HepG2 (cell line): ENCODE results near the gene ADGRG6. TPM values are rescaled to one million over a fixed set of nuclear protein-coding genes. Genes with fewer than 3 reads are reported as not detected.

Experiments used
- BHLHE40 ChIP-seq: IDR thresholded peaks from 2 replicates; pipeline ENCODE4 v1.6.1; 2011; ENCODE audit warnings: low read length, improper control_type of control experiment
- CBX5 ChIP-seq: sonication (generic); formaldehyde crosslinking; IDR thresholded peaks from 2 replicates; pipeline ENCODE4 v1.4.0; 2020; ENCODE audit warnings: missing genetic modification reagents, borderline replicate concordance
- ELF4 ChIP-seq: sonication (generic); formaldehyde crosslinking; IDR thresholded peaks from 2 replicates; pipeline ENCODE4 v1.5.0; 2020; ENCODE audit warnings: missing genetic modification reagents, mild to moderate bottlenecking, moderate library complexity, borderline replicate concordance
- ESRRA ChIP-seq: sonication (generic); formaldehyde crosslinking; IDR thresholded peaks from 2 replicates; pipeline ENCODE4 v1.5.1; 2020; ENCODE audit warnings: mild to moderate bottlenecking, low read depth, missing genetic modification reagents
- GATAD2A ChIP-seq: IDR thresholded peaks from 2 replicates; pipeline ENCODE4 v1.6.1; 2016
- NCOR1 ChIP-seq: fragments of 200-600 bp; sonication (generic); IDR thresholded peaks from 2 replicates; pipeline ENCODE4 v1.7.0; 2017; ENCODE audit warnings: antibody characterized with exemption, low read length, borderline replicate concordance
- PHF8 ChIP-seq: sonication (generic); formaldehyde crosslinking; IDR thresholded peaks from 2 replicates; pipeline ENCODE4 v1.5.0; 2020; ENCODE audit warnings: missing genetic modification reagents
- SAP130 ChIP-seq: IDR thresholded peaks from 2 replicates; pipeline ENCODE4 v1.6.1; 2016; ENCODE audit warnings: low read depth
- SRY ChIP-seq: sonication (generic); formaldehyde crosslinking; IDR thresholded peaks from 2 replicates; pipeline ENCODE4 v1.8.0; 2022; ENCODE audit warnings: mild to moderate bottlenecking, missing genetic modification reagents
- STAG1 ChIP-seq: sonication (generic); formaldehyde crosslinking; IDR thresholded peaks from 2 replicates; pipeline ENCODE4 v1.4.0; 2020; ENCODE audit warnings: missing genetic modification reagents
- STAT6 ChIP-seq: sonication (generic); formaldehyde crosslinking; IDR thresholded peaks from 2 replicates; pipeline ENCODE4 v1.4.0; 2020; ENCODE audit warnings: missing genetic modification reagents, mild to moderate bottlenecking, borderline replicate concordance
- ZBTB3 ChIP-seq: sonication (generic); formaldehyde crosslinking; IDR thresholded peaks from 2 replicates; pipeline ENCODE4 v1.4.0; 2020; ENCODE audit warnings: low read depth, mild to moderate bottlenecking, moderate library complexity, missing genetic modification reagents, borderline replicate concordance
- ZNF138 ChIP-seq: sonication (generic); formaldehyde crosslinking; IDR thresholded peaks from 2 replicates; pipeline ENCODE4 v1.5.0; 2020; ENCODE audit warnings: mild to moderate bottlenecking, low read depth, missing genetic modification reagents
- ZNF24 ChIP-seq: fragments of 450-650 bp; IDR thresholded peaks from 2 replicates; pipeline ENCODE4 v1.6.1; 2017; ENCODE audit warnings: antibody characterized with exemption, mild to moderate bottlenecking
- ZNF446 ChIP-seq: sonication (generic); formaldehyde crosslinking; IDR thresholded peaks from 2 replicates; pipeline ENCODE4 v1.5.0; 2020; ENCODE audit warnings: mild to moderate bottlenecking, missing genetic modification reagents
- ZNF484 ChIP-seq: sonication (generic); formaldehyde crosslinking; IDR thresholded peaks from 2 replicates; pipeline ENCODE4 v1.5.1; 2020; ENCODE audit warnings: mild to moderate bottlenecking, low read depth, missing genetic modification reagents, borderline replicate concordance
- ZNF572 ChIP-seq: sonication (generic); formaldehyde crosslinking; IDR thresholded peaks from 2 replicates; pipeline ENCODE4 v1.5.1; 2020; ENCODE audit warnings: mild to moderate bottlenecking, missing genetic modification reagents
- ZNF576 ChIP-seq: sonication (generic); formaldehyde crosslinking; IDR thresholded peaks from 2 replicates; pipeline ENCODE4 v1.4.0; 2020; ENCODE audit warnings: mild to moderate bottlenecking, missing genetic modification reagents
- ZNF597 ChIP-seq: sonication (generic); formaldehyde crosslinking; IDR thresholded peaks from 2 replicates; pipeline ENCODE4 v1.5.0; 2020; ENCODE audit warnings: missing genetic modification reagents
- ZNF616 ChIP-seq: sonication (generic); formaldehyde crosslinking; IDR thresholded peaks from 2 replicates; pipeline ENCODE4 v1.5.0; 2020; ENCODE audit warnings: low read depth, mild to moderate bottlenecking, missing genetic modification reagents
- ZNF737 ChIP-seq: sonication (generic); formaldehyde crosslinking; IDR thresholded peaks from 2 replicates; pipeline ENCODE4 v1.5.0; 2020; ENCODE audit warnings: missing genetic modification reagents, mild to moderate bottlenecking, borderline replicate concordance
- ZNF777 ChIP-seq: sonication (generic); formaldehyde crosslinking; IDR thresholded peaks from 2 replicates; pipeline ENCODE4 v1.4.0; 2020; ENCODE audit warnings: missing genetic modification reagents
- ZNF879 ChIP-seq: sonication (generic); formaldehyde crosslinking; IDR thresholded peaks from 2 replicates; pipeline ENCODE4 v1.8.1; 2023; ENCODE audit warnings: missing genetic modification reagents
- ZSCAN29 ChIP-seq: sonication (generic); formaldehyde crosslinking; conservative IDR thresholded peaks from 2 replicates; pipeline ENCODE4 v1.4.0; 2020; ENCODE audit warnings: mild to moderate bottlenecking, missing genetic modification reagents
- polyA plus RNA-seq, 8 experiments: library from polyadenylated mRNA; depleted of rRNA in 3 of 8; stranded (reverse) in 7 of 8; unstranded in 1 of 8; fragments of >200 nt; fragmentation: Illumina TruSeq in 4 of 8; extraction: Trizol in 4 of 8; gene quantifications; 2 replicates each; pipeline versions ENCODE4 v1.2.1 to v1.2.3, GENCODE V29; 2011 to 2016; ENCODE audit warnings: low read depth in 4 of 8, missing spikeins in 1 of 8, mixed read lengths in 1 of 8; ENCODE audit not compliant: insufficient read depth in 1 of 8
- total RNA-seq, 5 experiments: library from RNA; depleted of rRNA; stranded (reverse); fragments of >200 nt; fragmentation: Illumina TruSeq; extraction: Trizol; gene quantifications; 2 replicates each; pipeline ENCODE4 v1.2.3, GENCODE V29; 2016; ENCODE audit warnings: low read depth in 1 of 5
- TF ChIP-seq, protein P1 (sequence below): sonication (generic); formaldehyde crosslinking; IDR thresholded peaks from 2 replicates; pipeline ENCODE4 v1.4.0; 2020; ENCODE audit warnings: mild to moderate bottlenecking, missing genetic modification reagents

Gene ADGRG6
- total and polyA plus RNA-seq, 2 of the 13 experiments (the other 11 are each of a cell fraction or from before 2014, with no cell fraction given): 129 to 249 TPM

GRCh38 chr6:142285235-142286087, 16.3 kb upstream of the ADGRG6 start (continued):
- no peak for TF ChIP-seq ZNF777 (CRISPR knock-in tag)
- no peak for TF ChIP-seq ZNF446 (CRISPR knock-in tag)
- TF ChIP-seq ZSCAN29 (CRISPR knock-in tag): 0 out of 2 replicates have a peak, but pooled peaks have one; percentile 35
- TF ChIP-seq ZNF597 (CRISPR knock-in tag): no peak
- no peak for TF ChIP-seq ZNF616
- no peak for TF ChIP-seq STAG1
- no peak; the same call in 1 of the 2 replicates for TF ChIP-seq ZBTB3 (CRISPR knock-in tag)
- TF ChIP-seq ZNF24: peak; percentile 89
- TF ChIP-seq NCOR1: no peak; the same call in 1 of the 2 replicates
- TF ChIP-seq, protein P1, sequence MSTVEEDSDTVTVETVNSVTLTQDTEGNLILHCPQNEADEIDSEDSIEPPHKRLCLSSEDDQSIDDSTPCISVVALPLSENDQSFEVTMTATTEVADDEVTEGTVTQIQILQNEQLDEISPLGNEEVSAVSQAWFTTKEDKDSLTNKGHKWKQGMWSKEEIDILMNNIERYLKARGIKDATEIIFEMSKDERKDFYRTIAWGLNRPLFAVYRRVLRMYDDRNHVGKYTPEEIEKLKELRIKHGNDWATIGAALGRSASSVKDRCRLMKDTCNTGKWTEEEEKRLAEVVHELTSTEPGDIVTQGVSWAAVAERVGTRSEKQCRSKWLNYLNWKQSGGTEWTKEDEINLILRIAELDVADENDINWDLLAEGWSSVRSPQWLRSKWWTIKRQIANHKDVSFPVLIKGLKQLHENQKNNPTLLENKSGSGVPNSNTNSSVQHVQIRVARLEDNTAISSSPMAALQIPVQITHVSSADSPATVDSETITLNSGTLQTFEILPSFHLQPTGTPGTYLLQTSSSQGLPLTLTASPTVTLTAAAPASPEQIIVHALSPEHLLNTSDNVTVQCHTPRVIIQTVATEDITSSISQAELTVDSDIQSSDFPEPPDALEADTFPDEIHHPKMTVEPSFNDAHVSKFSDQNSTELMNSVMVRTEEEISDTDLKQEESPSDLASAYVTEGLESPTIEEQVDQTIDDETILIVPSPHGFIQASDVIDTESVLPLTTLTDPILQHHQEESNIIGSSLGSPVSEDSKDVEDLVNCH (CRISPR knock-in tag): no peak
- TF ChIP-seq GATAD2A (CRISPR knock-in tag): peak; percentile 98
- no peak; the same call in 1 of the 2 replicates for TF ChIP-seq ELF4
- TF ChIP-seq ZNF737 (CRISPR knock-in tag): no peak
- TF ChIP-seq ZNF576 (CRISPR knock-in tag): no peak
- no peak; the same call in 1 of the 2 replicates for TF ChIP-seq SRY (CRISPR knock-in tag)
- no peak for TF ChIP-seq ZNF572 (CRISPR knock-in tag)
- peak; percentile 66; the same call in 1 of the 2 replicates for TF ChIP-seq CBX5 (CRISPR knock-in tag)
- peak; percentile 91 for TF ChIP-seq BHLHE40
- no peak for TF ChIP-seq ZNF484 (CRISPR knock-in tag)
- TF ChIP-seq SAP130: peak; percentile 65
- TF ChIP-seq PHF8 (CRISPR knock-in tag): 0 out of 2 replicates have a peak, but pooled peaks have one; percentile 27
- TF ChIP-seq STAT6 (CRISPR knock-in tag): no peak
- no peak for TF ChIP-seq ZNF138 (CRISPR knock-in tag)
- peak; percentile 43; the same call in 1 of the 2 replicates for TF ChIP-seq ESRRA (CRISPR knock-in tag)
- no peak for TF ChIP-seq ZNF879 (CRISPR knock-in tag)
